ENCODE results near the gene LAMC1.

LAMC1 gene

GRCh38 chr1:183103577-183103976 is 80.4 kb downstream of the LAMC1 start:
- DNase-seq (ENCODE audit: low read depth in 2 of 3, low spot score in 1 of 3), result no peak

- DNase-seq (ENCODE audit: low read depth in 2 of 3, low spot score in 1 of 3), result no peak
Observed at GRCh38 chr1:183105449-183105848, 82.2 kb downstream of the LAMC1 start.

- no peak for DNase-seq (ENCODE audit: low read depth in 2 of 3, low spot score in 1 of 3)
Observed at GRCh38 chr1:183106166-183106565, 82.9 kb downstream of the LAMC1 start.

GRCh38 chr1:183106746-183107145 is 83.5 kb downstream of the LAMC1 start:
- no peak for DNase-seq (ENCODE audit: low read depth in 2 of 3, low spot score in 1 of 3)

GRCh38 chr1:183110326-183110880 is 87.2 kb downstream of the LAMC1 start:
- no peak for DNase-seq (ENCODE audit: low read depth in 2 of 3, low spot score in 1 of 3)

- DNase-seq (ENCODE audit: low read depth in 2 of 3, low spot score in 1 of 3), result no peak
Observed at GRCh38 chr1:183114441-183114840, 91.2 kb downstream of the LAMC1 start.

- DNase-seq (ENCODE audit: low read depth in 2 of 3, low spot score in 1 of 3), result no peak
Observed at GRCh38 chr1:183116416-183116815, 93.2 kb downstream of the LAMC1 start.

GRCh38 chr1:183121609-183122008 is 98.4 kb downstream of the LAMC1 start:
- DNase-seq (ENCODE audit: low read depth in 2 of 3, low spot score in 1 of 3), result no peak

- DNase-seq (ENCODE audit: low read depth in 2 of 3, low spot score in 1 of 3), result no peak
Observed at GRCh38 chr1:183124259-183124658, 101.0 kb downstream of the LAMC1 start.

- no peak for DNase-seq (ENCODE audit: low read depth in 2 of 3, low spot score in 1 of 3)
Observed at GRCh38 chr1:183125279-183125999, 102.2 kb downstream of the LAMC1 start.

GRCh38 chr1:183126000-183126366 is 102.8 kb downstream of the LAMC1 start:
- no peak for DNase-seq (ENCODE audit: low read depth in 2 of 3, low spot score in 1 of 3)

GRCh38 chr1:183126528-183126927 is 103.3 kb downstream of the LAMC1 start:
- DNase-seq (ENCODE audit: low read depth in 2 of 3, low spot score in 1 of 3), result no peak

- no peak for DNase-seq (ENCODE audit: low read depth in 2 of 3, low spot score in 1 of 3)
Observed at GRCh38 chr1:183129921-183130690, 106.9 kb downstream of the LAMC1 start.

- DNase-seq (ENCODE audit: low read depth in 2 of 3, low spot score in 1 of 3), result no peak
Observed at GRCh38 chr1:183131166-183131565, 107.9 kb downstream of the LAMC1 start.

- no peak for DNase-seq (ENCODE audit: low read depth in 2 of 3, low spot score in 1 of 3)
Observed at GRCh38 chr1:183135336-183135735, 112.1 kb downstream of the LAMC1 start.

- DNase-seq (ENCODE audit: low read depth in 2 of 3, low spot score in 1 of 3), result no peak
Observed at GRCh38 chr1:183137782-183138181, 114.6 kb downstream of the LAMC1 start.

- DNase-seq (ENCODE audit: low read depth in 2 of 3, low spot score in 1 of 3), result no peak
Observed at GRCh38 chr1:183138301-183138700, 115.1 kb downstream of the LAMC1 start.

- no peak for DNase-seq (ENCODE audit: low read depth in 2 of 3, low spot score in 1 of 3)
Observed at GRCh38 chr1:183139281-183139942, 116.2 kb downstream of the LAMC1 start.

GRCh38 chr1:183140633-183141032 is 117.4 kb downstream of the LAMC1 start:
- no peak for DNase-seq (ENCODE audit: low read depth in 2 of 3, low spot score in 1 of 3)

- no peak for DNase-seq (ENCODE audit: low read depth in 2 of 3, low spot score in 1 of 3)
Observed at GRCh38 chr1:183142171-183142570, 119.0 kb downstream of the LAMC1 start.

- no peak for DNase-seq (ENCODE audit: low read depth in 2 of 3, low spot score in 1 of 3)
Observed at GRCh38 chr1:183143576-183144315, 120.5 kb downstream of the LAMC1 start.
